Mucosa of descending colon (tissue), 3 donors: ENCODE measurements around the gene FAM107B. TPM values are rescaled to one million over a fixed set of nuclear protein-coding genes. Genes with fewer than 3 reads are reported as not detected.

Experiments
- ATAC-seq: fragments of 200-7000 bp; cut with Tn5 transposase; one replicate; pipeline ENCODE4 v1.9.1; 2020; ENCODE audit warnings: mild to moderate bottlenecking, moderate library complexity
- DNase-seq, 3 donors: peaks; one replicate each; pipeline ENCODE4 v3.0.0-alpha.2; 2020
- H3K36me3 ChIP-seq: fragments of 200-600 bp; one replicate; pipeline ENCODE4 v1.8.0; 2021; ENCODE audit warnings: low read depth, mild to moderate bottlenecking
- H3K4me1 ChIP-seq: fragments of 200-600 bp; one replicate; pipeline ENCODE4 v1.8.0; 2021; ENCODE audit warnings: low read depth, mild to moderate bottlenecking
- H3K4me3 ChIP-seq: fragments of 200-600 bp; one replicate; pipeline ENCODE4 v1.8.0; 2021; ENCODE audit warnings: mild to moderate bottlenecking
- H3K9me3 ChIP-seq: fragments of 200-600 bp; one replicate; pipeline ENCODE4 v1.8.0; 2021; ENCODE audit warnings: mild to moderate bottlenecking
- CTCF ChIP-seq: fragments of 200-600 bp; IDR thresholded peaks from one replicate; pipeline ENCODE4 v1.8.0; 2022; ENCODE audit warnings: antibody characterized with exemption, mild to moderate bottlenecking
- intact Hi-C, 2 donors: fragments of 100-400 bp; cut with DNase I in 1 of 2; cut with micrococcal nuclease in 1 of 2; formaldehyde crosslinking; loops; one replicate each; pipeline versions ENCODE4 v1.11.0 to v1.11.1; 2022; cut with DNase I, micrococcal nuclease
- total RNA-seq, 3 donors: library from RNA; stranded (reverse); fragmentation: NEBNext Ultra II Directional in 2 of 3; extraction: Animal tissue kit (Norgen Biotek cat#: 25700) in 2 of 3; gene quantifications; one replicate each; pipeline versions ENCODE4 v1.2.1 to v1.2.4, GENCODE V29; 2021 to 2023
- donor health status: DM: no; HTN: no; CAD: no; lungs with moderate emphysema.
- donor health status: DM: no; HTN: no; CAD: no.
- donor health status: DM: no; HTN: yes; CAD: no.

The FAM107B gene
- total RNA-seq, 3 donors from 2014 or later = 45.6 to 77.7 (median 76.9) TPM

GRCh38 chr10:14531974-14532373 lies 242.7 kb downstream of the FAM107B start:
- H3K9me3 ChIP-seq = no peaks in the 10 kb centered on the region
- peak in 1 of 3 donors; percentile 48 for DNase-seq
- H3K36me3 ChIP-seq = no peaks in the 10 kb centered on the region
- peaks cover 29% of the 10 kb centered on the region for H3K4me1 ChIP-seq
- no peak overlapping the region for H3K4me3 ChIP-seq
- ATAC-seq = peak; percentile 14
- intact Hi-C loops = loop anchor here in 1 of 2 donors (10.0 kb wide), 1 partner anchor 293 kb away; no protein-coding TSS in a partner anchor
- no peak for TF ChIP-seq CTCF

- intact Hi-C loops = loop anchor here in 1 of 2 donors (10.0 kb wide), 1 partner anchor 294 kb away; no protein-coding TSS in a partner anchor
- H3K9me3 ChIP-seq = no peaks in the 10 kb centered on the region
- no peak overlapping the region for H3K4me3 ChIP-seq
- H3K36me3 ChIP-seq = no peaks in the 10 kb centered on the region
- no peak for TF ChIP-seq CTCF
- DNase-seq = no peak
- H3K4me1 ChIP-seq = peaks cover 39% of the 10 kb centered on the region
- ATAC-seq = no peak
Measured at GRCh38 chr10:14530465-14530864, 244.2 kb downstream of the FAM107B start.

- Histone ChIP-seq H3K4me1 (peaks cover 46% of the 10 kb centered on the region), H3K36me3 (no peaks in the 10 kb centered on the region), H3K9me3 (no peaks in the 10 kb centered on the region), H3K4me3 (no peak overlapping the region)
- no peak for TF ChIP-seq CTCF
- ATAC-seq (no peak), DNase-seq (no peak)
- intact Hi-C loops = no loop called here
Measured at GRCh38 chr10:14529351-14529750, 245.3 kb downstream of the FAM107B start.

GRCh38 chr10:14528450-14528849 lies 246.2 kb downstream of the FAM107B start:
- TF ChIP-seq CTCF = no peak
- no peak for ATAC-seq
- intact Hi-C loops = no loop called here
- Histone ChIP-seq H3K4me3 (no peak overlapping the region), H3K4me1 (peaks cover 43% of the 10 kb centered on the region), H3K9me3 (no peaks in the 10 kb centered on the region), H3K36me3 (no peaks in the 10 kb centered on the region)
- DNase-seq = no peak

- intact Hi-C loops = no loop called here
- DNase-seq = no peak
- no peaks in the 10 kb centered on the region for H3K9me3 ChIP-seq
- peaks cover 40% of the 10 kb centered on the region for H3K4me1 ChIP-seq
- no peak overlapping the region for H3K4me3 ChIP-seq
- no peak for ATAC-seq
- TF ChIP-seq CTCF = no peak
- no peaks in the 10 kb centered on the region for H3K36me3 ChIP-seq
Measured at GRCh38 chr10:14527915-14528314, 246.8 kb downstream of the FAM107B start.
